Inferior parietal cortex (tissue), 1 donor: ENCODE results near the gene CENATAC.
"Not testable (repeated sequence)": the region's sequence is repeated elsewhere in the genome, so short reads cannot be mapped to it uniquely, and the experiment has no call there.

Source experiments
- DNase-seq: peaks from one replicate; pipeline ENCODE4 v3.0.0-alpha.2; 2016; ENCODE audit errors: extremely low spot score

The CENATAC gene

DNA sequence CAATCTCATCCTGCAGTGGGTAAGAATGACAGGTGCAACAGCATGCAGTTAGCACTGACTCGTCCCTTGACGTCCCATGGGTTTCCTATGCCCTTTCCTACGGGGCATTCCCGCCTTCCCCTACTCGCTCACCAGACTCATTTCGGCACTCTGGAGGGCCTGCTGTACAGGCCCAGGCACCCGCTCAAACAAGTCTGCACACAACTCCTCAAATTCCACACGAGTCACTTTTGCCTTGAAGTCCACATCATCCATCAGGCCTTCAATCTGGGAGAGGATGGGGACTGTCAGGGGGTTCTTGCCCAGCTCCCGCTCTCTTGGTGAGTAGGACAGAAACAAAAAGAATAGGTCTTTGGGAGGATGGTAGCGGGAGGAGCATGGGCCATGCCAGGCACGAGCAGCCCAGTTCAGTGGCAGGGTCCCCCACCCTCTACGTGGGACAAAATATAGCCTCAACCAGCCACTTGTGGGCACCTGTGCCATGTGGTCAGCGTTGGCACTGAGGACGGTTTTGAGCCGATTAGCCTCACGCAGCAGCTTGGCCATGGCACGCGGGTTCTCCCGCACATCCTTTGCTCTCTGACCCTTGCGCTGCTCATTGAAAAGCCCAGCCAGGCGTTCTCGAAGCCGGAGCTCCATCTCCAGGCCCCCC lies 54.4 kb downstream of the CENATAC start:
- DNase-seq, result no peak

DNA sequence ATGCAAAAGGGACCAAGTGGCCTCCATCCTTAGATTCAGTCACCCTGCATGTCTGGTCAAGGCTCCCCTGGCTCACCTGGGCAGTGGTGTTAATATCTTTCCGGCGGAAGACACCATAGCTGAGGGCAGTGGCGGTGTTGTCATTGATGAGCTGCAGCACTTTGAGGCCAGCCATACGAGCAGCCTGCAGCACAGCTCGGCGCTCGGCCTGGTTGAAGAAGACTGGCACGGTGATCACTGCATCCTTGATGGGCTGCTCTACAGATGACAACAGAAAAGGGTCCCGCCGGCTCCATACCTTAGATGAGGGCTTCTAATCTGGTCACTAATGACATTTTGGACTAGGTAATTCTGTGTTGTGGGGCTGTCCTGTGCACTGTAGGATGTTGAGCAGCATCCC lies 56.5 kb downstream of the CENATAC start:
- no peak for DNase-seq

DNA sequence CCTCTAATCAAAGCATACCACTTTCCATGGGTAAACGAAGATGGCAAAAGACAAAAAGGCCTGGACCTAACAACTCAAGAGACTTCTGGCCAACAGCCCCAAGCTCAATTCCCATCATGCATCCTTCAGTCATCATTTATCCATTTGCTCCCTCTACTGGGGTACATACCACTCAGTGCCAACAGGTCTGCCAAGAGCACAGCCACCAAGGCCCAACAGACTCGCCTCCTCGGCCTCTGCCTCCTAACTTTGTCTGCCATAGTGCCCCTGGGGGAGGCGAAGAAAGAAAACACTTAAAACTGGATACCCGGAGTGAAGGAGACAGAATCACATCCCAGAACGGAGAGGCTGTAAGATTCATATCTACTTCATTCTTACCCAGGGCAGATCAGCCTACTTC lies 58.0 kb downstream of the CENATAC start:
- DNase-seq, result no peak

GRCh38 chr11:119056421-119056999 lies 58.6 kb downstream of the CENATAC start:
- no peak for DNase-seq

- DNase-seq, result peak; percentile 90
These were observed 59.2 kb downstream of the CENATAC start, which contains the start of gene HYOU1 for GRCh38 chr11:119057000-119057769. Gene HYOU1 (minus strand): TSS chr11:119057205. CDS start chr11:119056160, 1,045 bp downstream.

DNA sequence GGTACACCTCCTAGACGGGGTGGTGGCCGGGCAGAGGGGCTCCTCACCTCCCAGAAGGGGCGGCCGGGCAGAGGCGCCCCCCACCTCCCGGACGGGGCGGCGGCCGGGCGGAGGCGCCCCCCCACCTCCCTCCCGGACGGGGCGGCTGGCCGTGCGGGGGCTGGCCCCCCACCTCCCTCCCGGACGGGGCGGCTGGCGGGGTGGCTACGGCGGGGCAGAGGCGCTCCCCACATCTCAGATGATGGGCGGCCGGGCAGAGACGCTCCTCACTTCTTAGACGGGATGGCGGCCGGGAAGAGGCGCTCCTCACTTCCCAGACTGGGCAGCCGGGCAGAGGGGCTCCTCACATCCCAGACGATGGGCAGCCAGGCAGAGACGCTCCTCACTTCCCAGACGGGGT lies 61.2 kb downstream of the CENATAC start:
- DNase-seq, result not testable (repeated sequence)

DNA sequence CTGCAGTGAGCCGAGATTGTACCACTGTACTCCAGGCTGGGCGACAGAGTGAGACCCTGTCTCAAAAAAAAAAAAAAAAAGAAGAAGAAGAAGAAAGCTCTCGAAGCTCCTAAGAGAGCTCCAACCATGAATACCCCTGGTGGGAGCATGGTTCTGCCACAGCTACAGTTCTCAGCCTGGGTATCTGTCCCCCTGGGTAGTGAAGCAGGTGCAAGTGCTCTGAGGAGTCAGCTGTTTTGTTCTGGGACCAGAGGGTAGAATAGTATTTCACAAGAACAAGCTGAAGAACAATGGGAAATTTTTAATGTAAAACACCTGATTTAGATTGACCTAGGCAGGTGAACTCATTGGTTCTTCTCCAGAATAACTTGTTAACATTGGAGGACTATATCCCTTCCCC lies 63.3 kb downstream of the CENATAC start:
- DNase-seq, result no peak

DNA sequence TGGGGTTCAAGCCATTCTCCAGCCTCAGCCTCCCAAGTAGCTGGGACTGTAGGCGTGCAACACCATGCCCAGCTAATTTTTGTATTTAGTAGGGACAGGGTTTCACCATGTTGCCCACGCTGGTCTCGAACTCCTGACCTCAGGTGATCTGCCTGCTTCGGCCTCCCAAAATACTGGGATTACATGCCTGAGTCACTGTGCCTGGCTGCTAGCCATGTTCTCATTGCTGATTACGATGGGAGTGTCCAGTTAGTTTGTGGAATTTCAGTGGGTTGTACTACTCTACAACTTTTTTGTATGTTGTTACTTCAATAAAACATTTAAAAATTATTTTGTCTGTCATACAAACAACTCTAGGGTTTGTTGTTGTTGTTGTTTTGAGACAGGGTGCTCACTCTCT lies 64.8 kb downstream of the CENATAC start:
- DNase-seq, result no peak

DNA sequence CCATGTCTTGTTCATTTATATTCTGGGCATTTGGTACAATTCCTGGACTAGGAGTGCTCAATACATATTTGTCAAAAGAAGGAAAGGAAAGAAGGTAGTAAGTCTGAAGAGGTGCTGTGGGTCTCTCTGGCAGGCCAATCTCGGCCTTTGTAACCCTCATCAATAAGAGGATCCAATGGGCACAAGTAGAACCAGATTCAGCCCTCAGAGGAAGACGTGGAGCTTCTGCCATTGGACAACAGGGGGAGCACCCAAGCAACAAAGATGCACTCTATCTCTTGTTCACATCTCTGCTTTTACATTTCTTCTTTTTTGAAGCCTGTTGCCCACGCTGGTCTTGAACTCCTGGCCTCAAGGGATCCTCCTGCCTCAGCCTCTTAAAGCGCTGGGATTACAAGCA lies 67.4 kb downstream of the CENATAC start:
- DNase-seq, result no peak
